GM21526 (cell line): ENCODE data around the gene CCN2.

Experiments
- ATAC-seq: cut with Tn5 transposase; IDR thresholded peaks from one replicate; pipeline ENCODE4 v1.9.1; 2021; ENCODE audit warnings: moderate library complexity; ENCODE audit not compliant: unreplicated experiment, low FRiP score

The CCN2 gene

DNA sequence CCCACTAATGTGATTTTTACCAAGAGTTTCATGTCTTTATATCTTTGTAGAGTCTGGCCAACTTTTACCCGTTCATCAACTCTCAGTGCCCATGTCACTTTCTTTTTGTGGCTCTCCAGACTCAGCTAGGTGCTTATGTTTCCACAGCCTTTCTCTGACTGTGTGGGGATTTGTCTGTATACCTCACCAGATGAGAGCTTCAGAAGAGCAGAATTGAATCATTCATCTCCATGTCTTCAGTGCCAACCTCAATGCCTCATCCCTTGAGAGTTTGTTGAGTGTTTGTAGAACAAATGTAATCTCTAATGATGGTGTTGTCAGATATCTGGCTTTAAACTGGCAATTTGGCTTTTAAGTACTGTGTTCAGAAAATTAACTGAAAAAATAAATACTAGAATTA is 16.8 kb upstream of the CCN2 start:
- ATAC-seq, result no peak

DNA sequence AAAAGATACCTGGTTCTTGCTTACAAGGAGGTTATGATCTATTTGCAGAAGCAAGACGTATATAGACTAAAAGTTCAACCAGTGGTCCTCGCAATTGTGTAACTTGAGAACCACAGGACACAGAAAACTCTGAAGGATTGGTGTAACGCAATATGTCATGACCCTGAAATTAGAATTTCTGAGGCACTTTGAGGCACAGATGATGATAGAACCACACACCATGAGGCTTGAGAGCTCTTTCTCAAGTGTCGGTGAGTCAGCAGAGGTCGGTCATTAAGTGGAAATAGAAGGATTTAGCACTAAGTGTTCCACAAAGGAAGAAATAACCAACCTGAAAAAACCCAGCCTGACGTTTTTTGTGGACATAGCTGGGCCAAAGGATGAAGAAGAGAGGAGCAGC is 15.3 kb upstream of the CCN2 start:
- ATAC-seq, result no peak

DNA sequence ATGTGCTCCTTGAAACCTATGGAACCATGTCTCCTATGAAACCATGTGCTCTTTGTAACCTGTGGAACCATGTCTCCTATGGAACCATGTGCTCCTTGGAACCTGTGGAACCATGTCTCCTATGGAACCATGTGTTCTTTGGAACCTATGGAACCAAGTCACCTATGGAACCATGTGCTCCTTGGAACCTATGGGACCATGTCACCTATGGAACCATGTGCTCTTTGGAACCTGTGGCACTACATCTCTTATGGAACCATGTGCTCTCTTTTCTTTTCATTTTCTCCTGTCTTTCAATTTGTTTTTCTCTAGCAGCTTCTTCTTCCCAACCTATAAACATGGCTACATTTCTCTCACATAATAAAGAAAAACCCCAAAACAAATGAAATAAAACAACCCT is 11.9 kb upstream of the CCN2 start:
- no peak for ATAC-seq

GRCh38 chr6:131960371-131961133 is 9.4 kb upstream of the CCN2 start:
- no peak for ATAC-seq

DNA sequence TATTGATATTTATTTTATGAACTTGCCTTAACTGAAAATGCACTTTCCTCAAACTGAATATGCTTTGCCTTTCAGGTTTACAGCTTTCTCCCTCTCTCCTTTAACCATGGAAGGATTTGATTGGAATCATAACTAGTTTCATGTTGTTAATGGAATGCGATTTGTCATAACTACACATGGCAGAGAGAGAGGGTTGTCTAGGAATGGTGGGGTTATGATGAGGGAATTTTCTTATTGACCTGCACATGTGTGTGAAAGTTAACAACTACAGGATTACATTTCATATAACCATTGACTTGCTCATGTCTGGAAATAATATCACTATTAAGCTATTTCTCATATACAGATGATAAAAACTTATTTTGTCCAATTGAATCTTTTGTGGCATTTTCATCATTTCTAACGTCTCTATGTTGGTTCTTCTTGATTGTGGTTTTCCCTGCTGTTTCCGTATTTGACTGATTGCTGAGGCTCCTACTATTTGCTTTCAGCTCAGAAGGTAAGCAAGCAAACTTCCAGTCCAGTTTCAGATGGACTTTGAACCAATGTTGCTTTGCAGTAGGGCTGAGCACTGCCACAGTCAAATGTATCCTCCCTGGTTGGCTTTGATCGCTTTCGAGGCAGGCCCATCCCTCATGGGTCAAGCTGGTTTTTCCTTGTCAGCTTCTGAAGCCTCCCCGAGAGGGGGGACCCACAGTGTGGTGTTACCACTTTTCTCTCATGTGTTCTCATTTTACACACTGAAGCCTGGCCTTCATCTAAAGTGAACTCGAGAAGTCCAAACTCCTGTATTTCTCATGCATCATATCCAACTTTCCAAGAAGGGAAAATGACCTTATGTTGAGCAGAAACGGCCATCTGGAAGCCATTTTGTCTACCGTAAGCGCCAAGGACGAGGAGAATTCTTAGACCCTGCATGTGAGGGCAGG is 7.6 kb upstream of the CCN2 start:
- ATAC-seq, result no peak

GRCh38 chr6:131958095-131958494 is 6.9 kb upstream of the CCN2 start:
- no peak for ATAC-seq

DNA sequence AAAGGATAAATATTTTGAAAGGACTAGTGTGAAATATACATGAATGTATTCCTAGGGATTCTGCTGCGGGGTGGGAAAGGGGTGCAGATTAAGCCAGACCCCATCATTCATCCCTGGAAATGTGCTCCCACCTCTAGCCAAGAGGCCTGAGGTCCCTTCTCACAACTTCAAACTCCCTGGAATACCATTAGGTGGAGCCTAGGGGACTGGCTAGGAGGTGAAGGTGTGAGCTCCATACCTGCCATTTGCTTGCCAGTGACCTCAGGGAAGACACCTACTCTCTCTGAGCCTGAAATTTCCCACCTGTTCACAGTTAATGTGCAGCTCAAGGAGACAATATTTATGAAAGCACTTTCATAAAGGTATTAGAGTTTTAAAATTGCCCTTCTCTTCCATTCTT is 4.7 kb upstream of the CCN2 start:
- ATAC-seq, result no peak

DNA sequence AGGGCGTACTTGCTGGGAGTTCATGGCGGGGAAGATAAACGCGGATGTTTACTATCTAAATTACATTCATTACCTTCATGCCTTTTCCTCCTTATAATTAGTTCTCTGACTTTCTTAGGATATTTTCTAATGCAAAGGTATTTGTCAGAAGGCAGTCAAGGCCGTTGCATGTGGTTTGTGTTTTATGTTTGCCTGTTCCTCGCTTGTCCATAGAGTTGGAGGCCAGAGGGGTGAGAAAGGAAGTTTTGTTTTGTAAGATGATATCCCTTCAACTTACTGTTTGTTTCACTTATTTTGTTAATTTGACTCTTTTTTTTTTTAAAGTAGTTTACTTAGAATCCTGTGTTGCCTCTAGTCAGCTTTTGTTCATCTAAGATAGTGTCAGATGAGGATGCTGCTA is 4.0 kb upstream of the CCN2 start:
- ATAC-seq, result no peak

- no peak for ATAC-seq
Measured at GRCh38 chr6:131954775-131955107, 3.6 kb upstream of the CCN2 start.

- ATAC-seq, result no peak
Measured at GRCh38 chr6:131954059-131954774, 3.0 kb upstream of the CCN2 start.

GRCh38 chr6:131952886-131953509 is 1.8 kb upstream of the CCN2 start:
- ATAC-seq, result no peak

GRCh38 chr6:131951576-131952230 is 531 bp upstream of the CCN2 start:
- ATAC-seq, result no peak

DNA sequence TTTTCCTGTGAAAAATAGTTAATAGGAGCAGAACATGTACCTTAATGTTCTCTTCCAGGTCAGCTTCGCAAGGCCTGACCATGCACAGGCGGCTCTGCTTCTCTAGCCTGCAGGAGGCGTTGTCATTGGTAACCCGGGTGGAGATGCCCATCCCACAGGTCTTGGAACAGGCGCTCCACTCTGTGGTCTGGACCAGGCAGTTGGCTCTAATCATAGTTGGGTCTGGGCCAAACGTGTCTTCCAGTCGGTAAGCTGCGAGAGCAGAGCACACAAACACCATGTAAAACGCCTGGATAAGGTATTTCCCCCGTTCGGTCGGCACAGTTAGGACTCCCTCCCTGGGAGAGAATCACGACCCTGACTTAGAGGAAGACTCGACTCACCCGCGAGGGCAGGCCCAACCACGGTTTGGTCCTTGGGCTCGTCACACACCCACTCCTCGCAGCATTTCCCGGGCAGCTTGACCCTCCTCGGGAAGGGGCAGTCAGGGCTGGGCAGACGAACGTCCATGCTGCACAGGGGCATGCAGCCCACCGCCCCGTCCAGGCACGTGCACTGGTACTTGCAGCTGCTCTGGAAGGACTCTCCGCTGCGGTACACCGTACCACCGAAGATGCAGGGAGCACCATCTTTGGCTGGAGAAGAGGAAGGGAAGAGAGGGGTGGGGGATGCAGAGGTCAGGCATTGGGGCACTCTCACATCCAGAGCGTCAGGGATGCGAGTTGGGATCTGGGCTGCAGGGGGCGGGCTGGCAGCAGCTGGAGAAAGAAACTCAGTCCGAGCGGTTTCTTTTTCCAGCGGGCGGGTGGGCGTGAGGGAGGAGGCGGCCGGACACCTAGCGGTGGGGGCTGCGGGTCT is 1.0 kb downstream of the CCN2 start:
- no peak for ATAC-seq

- ATAC-seq, result no peak
Measured at GRCh38 chr6:131949620-131949908, 1.6 kb downstream of the CCN2 start.

- ATAC-seq, result no peak
Measured at GRCh38 chr6:131948692-131949619, 2.2 kb downstream of the CCN2 start.

DNA sequence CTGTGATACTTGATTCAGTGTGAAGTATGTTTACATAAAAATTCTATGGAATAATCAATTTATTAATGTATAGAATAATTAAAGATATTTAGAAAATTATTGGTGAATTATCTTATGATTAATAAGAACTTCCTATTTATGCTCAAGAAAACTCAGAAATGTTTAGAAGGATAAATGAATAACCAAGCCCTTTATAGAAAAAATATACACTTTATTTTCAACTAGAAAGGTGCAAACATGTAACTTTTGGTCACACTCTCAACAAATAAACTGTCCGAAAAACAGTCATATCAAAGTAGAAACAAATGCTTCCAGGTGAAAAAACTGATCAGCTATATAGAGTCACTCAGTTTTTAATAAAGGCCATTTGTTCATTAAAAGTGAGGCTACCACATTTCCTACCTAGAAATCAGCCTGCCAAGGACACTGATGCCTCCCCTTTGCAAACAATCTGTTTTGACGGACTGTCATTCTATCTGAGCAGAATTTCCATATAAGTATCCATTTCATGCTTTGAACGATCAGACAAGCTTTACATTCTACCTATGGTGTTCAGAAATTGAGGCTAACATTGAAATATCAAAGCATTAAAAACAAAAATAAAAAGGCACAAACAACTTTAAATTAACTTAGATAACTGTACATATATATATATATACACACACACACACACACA is 3.0 kb downstream of the CCN2 start:
- no peak for ATAC-seq

DNA sequence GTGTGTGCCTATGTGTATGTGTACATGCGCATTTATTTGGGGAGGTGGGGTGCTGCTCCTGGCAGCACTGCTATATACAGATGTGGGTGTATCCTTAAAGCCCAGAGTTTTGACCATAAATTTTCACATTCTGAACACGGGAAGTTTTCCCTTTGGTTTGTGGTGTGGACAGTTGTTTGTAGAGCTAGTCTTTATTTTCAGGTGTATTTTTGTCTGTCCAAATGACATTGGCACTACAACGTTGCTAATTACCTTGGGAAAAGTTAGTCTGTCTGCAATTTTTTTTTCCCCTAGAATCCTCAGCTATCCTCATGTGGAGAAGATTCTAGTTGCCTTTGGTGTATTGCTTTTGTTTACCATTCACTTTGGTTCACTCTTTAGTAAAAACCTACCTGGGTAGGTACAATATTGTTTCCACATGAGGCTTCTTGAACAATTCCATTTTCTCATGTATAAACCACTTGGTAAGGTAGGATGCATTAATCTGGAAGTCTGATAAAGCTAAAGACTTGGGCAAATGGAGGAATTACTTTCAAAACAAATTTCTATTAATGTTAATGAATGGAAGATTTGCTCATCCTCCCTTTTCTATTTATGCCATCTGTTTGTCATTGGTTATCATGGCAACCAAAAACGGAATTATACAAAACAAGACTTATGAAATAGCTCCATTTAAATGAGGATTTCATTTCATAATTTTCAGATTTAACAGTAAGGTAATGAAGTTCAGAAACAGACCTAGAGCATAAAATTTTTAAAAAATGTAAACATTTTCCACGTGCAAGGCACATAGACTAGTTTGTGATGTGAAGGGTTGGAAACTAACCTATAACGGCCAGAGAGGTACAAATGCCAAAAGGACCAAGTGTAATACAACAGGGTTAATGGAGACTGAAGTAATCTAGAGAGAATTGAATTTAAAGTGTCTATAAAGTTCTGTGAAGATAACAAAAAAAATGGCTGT is 3.9 kb downstream of the CCN2 start:
- no peak for ATAC-seq
